GM23248 (cell line): ENCODE results near the gene FAM193B.

ENCODE experiments used
- EZH2 ChIP-seq: fragments of 200-600 bp; sonication (generic); IDR thresholded peaks from 2 replicates; pipeline ENCODE4 v1.6.1; 2018; ENCODE audit warnings: antibody characterized with exemption, mild to moderate bottlenecking; ENCODE audit not compliant: insufficient read depth, poor library complexity, severe bottlenecking
- EZH2phosphoT487 ChIP-seq: fragments of 200-600 bp; sonication (generic); IDR thresholded peaks from 2 replicates; pipeline ENCODE4 v1.6.1; 2018; ENCODE audit warnings: antibody characterized with exemption, moderate library complexity, mild to moderate bottlenecking, low read depth; ENCODE audit not compliant: insufficient read depth

DNA sequence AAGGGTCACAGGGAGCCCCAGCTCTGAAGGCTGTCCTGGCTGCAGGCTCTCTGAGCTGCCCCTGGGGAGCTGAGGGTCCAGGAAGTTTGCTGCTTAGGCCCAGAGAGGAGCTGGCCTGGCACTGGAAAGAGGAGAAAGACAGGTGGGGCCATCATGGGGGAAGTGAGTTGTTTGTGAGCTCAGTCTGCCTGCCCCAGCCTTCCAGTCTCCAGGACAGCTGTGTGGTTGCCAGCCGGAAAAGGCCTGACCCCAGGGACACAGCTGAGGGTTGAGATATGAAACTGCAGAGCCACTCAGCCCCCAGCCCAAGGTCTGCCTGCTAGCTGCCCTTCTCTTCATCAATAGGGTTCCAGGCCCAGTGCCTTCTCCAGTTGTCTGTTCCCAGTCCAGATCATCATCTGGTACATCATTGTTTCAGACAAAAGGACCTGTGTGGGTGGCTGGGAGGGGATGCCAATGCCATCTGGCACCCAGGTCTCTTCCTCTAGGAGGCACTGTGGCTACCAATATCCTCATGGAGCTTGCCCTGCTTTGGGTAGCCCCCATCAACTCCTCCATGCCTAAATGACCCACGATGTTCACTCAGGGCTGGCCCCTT is 33.3 kb downstream of the FAM193B start:
- TF ChIP-seq EZH2 = no peak
- no peak for TF ChIP-seq EZH2phosphoT487
